ENCODE measurements around the gene SEZ6L.

SEZ6L gene

DNA sequence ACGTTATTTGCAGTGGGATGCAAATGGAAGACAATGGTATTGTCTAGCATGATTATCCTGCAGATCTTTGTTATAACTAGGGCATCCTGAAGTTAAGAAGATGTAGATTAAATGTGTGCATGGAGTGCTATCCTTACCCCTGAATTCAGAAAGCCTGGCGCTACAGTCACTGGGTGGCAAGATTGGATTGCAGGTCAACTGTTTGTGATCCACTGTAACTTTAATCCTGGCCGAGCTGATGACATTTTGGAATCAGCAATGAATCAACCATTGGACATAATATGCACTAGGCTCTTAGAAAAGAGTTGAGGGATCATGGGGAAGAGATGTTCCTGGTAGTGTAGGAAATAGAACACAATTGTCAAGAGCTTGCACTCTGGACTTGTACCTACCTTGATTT is 25.1 kb downstream of the SEZ6L start:
- TF ChIP-seq, protein P1, sequence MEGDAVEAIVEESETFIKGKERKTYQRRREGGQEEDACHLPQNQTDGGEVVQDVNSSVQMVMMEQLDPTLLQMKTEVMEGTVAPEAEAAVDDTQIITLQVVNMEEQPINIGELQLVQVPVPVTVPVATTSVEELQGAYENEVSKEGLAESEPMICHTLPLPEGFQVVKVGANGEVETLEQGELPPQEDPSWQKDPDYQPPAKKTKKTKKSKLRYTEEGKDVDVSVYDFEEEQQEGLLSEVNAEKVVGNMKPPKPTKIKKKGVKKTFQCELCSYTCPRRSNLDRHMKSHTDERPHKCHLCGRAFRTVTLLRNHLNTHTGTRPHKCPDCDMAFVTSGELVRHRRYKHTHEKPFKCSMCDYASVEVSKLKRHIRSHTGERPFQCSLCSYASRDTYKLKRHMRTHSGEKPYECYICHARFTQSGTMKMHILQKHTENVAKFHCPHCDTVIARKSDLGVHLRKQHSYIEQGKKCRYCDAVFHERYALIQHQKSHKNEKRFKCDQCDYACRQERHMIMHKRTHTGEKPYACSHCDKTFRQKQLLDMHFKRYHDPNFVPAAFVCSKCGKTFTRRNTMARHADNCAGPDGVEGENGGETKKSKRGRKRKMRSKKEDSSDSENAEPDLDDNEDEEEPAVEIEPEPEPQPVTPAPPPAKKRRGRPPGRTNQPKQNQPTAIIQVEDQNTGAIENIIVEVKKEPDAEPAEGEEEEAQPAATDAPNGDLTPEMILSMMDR (conservative IDR thresholded peaks at IDR 0.05; ENCODE audit: low read length): no peak
- no peak for TF ChIP-seq EZH2phosphoT487 (IDR thresholded peaks at IDR 0.05; ENCODE audit: borderline replicate concordance)

DNA sequence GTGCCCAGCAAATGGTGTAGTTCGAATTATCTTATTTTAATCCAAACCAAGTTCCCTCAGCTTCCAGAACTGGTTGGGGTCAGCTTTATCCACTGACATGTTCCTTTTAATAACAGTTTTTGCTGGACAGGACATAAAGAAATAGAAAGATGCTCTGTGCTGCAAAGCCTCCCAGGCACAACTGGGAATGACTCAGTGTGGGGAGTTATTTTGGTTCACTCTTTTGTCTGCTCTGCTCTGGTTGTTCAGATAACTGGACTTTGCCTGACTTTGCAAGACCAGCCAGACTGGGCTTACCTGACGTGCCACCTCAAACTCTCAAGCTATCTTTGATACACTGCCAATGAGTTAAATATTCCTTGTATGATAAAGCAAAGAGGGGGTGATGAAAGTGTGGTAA is 25.6 kb downstream of the SEZ6L start:
- H3F3A ChIP-seq (ENCODE audit: low read depth): no peaks in the 10 kb centered on the region
- H4K20me1 ChIP-seq (ENCODE audit: insufficient read depth, low read length, poor library complexity, severe bottlenecking): no peaks in the 10 kb centered on the region
- H3K27me3 ChIP-seq (ENCODE audit: insufficient read depth, low read length, poor library complexity, severe bottlenecking): no peaks in the 10 kb centered on the region
- TF ChIP-seq, protein P1 (conservative IDR thresholded peaks at IDR 0.05; ENCODE audit: low read length): no peak
- no peak for TF ChIP-seq EZH2phosphoT487 (IDR thresholded peaks at IDR 0.05; ENCODE audit: borderline replicate concordance)
- H3K4me2 ChIP-seq (ENCODE audit: low read depth, low read length, poor library complexity, severe bottlenecking): no peak overlapping the region
- H3K9me3 ChIP-seq (ENCODE audit: insufficient read depth, low read depth, low read length): no peaks in the 10 kb centered on the region
- H2AFZ ChIP-seq (ENCODE audit: low read length): no peak overlapping the region
- H3K4me3 ChIP-seq (ENCODE audit: low read length, poor library complexity, severe bottlenecking): no peak overlapping the region
- H3K36me3 ChIP-seq (ENCODE audit: insufficient read depth, low read length): no peaks in the 10 kb centered on the region
- H3K4me1 ChIP-seq (ENCODE audit: insufficient read depth, low read length, poor library complexity, severe bottlenecking): no peaks in the 10 kb centered on the region
- no peak overlapping the region for H3K9ac ChIP-seq (ENCODE audit: low read depth, low read length, poor library complexity, severe bottlenecking)
- H3K9me2 ChIP-seq (replicated peaks; ENCODE audit: low read depth, low read length): no peaks in the 10 kb centered on the region
- no peaks in the 10 kb centered on the region for H3K79me2 ChIP-seq (ENCODE audit: insufficient read depth, low read length)

More for the DNA sequence above, 25.1 kb downstream of the SEZ6L start:
- H2AFZ ChIP-seq (ENCODE audit: low read length): no peak overlapping the region
- no peaks in the 10 kb centered on the region for H3K27me3 ChIP-seq (ENCODE audit: insufficient read depth, low read length, poor library complexity, severe bottlenecking)
- no peaks in the 10 kb centered on the region for H4K20me1 ChIP-seq (ENCODE audit: insufficient read depth, low read length, poor library complexity, severe bottlenecking)
- H3K9me2 ChIP-seq (replicated peaks; ENCODE audit: low read depth, low read length): no peaks in the 10 kb centered on the region
- H3K4me1 ChIP-seq (ENCODE audit: insufficient read depth, low read length, poor library complexity, severe bottlenecking): no peaks in the 10 kb centered on the region
- H3K9ac ChIP-seq (ENCODE audit: low read depth, low read length, poor library complexity, severe bottlenecking): no peak overlapping the region
- H3K79me2 ChIP-seq (ENCODE audit: insufficient read depth, low read length): no peaks in the 10 kb centered on the region
- no peaks in the 10 kb centered on the region for H3F3A ChIP-seq (ENCODE audit: low read depth)
- no peak overlapping the region for H3K4me3 ChIP-seq (ENCODE audit: low read length, poor library complexity, severe bottlenecking)
- H3K4me2 ChIP-seq (ENCODE audit: low read depth, low read length, poor library complexity, severe bottlenecking): no peak overlapping the region
- H3K9me3 ChIP-seq (ENCODE audit: insufficient read depth, low read depth, low read length): no peaks in the 10 kb centered on the region
- H3K36me3 ChIP-seq (ENCODE audit: insufficient read depth, low read length): no peaks in the 10 kb centered on the region

DNA sequence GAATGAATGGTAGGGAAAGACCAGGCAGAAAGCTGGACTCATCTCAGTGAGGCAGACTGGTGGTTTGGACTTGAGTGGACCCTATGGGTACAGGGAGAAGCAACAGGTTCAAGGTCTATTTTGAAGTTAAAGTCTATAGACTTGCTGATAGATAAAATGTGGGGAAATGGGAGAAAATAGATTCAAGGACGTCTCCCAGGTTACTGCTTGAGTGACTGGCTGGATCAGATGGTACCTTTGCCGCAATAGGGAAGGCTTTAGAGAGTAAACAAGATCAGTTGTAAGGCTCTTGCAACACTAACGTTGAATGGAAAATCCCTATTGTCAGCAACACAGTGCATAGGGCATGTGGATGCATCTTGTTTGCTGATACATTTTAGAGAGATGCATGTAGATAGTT is 27.4 kb downstream of the SEZ6L start:
- Histone ChIP-seq H3K9me2 (replicated peaks; ENCODE audit: low read depth, low read length) (no peaks in the 10 kb centered on the region), H3F3A (ENCODE audit: low read depth) (no peaks in the 10 kb centered on the region), H3K9me3 (ENCODE audit: insufficient read depth, low read depth, low read length) (no peaks in the 10 kb centered on the region), H3K9ac (ENCODE audit: low read depth, low read length, poor library complexity, severe bottlenecking) (no peak overlapping the region), H2AFZ (ENCODE audit: low read length) (no peak overlapping the region), H3K4me3 (ENCODE audit: low read length, poor library complexity, severe bottlenecking) (no peak overlapping the region), H3K27me3 (ENCODE audit: insufficient read depth, low read length, poor library complexity, severe bottlenecking) (no peaks in the 10 kb centered on the region), H3K79me2 (ENCODE audit: insufficient read depth, low read length) (no peaks in the 10 kb centered on the region), H3K4me2 (ENCODE audit: low read depth, low read length, poor library complexity, severe bottlenecking) (no peak overlapping the region), H3K36me3 (ENCODE audit: insufficient read depth, low read length) (no peaks in the 10 kb centered on the region), H4K20me1 (ENCODE audit: insufficient read depth, low read length, poor library complexity, severe bottlenecking) (no peaks in the 10 kb centered on the region), H3K4me1 (ENCODE audit: insufficient read depth, low read length, poor library complexity, severe bottlenecking) (no peaks in the 10 kb centered on the region)
- TF ChIP-seq, protein P1 (conservative IDR thresholded peaks at IDR 0.05; ENCODE audit: low read length): no peak
- TF ChIP-seq EZH2phosphoT487 (IDR thresholded peaks at IDR 0.05; ENCODE audit: borderline replicate concordance): no peak

Measured in Loucy (cell line).